H1 (cell line): ENCODE results near the gene RIPOR2. TPM values are rescaled to one million over a fixed set of nuclear protein-coding genes. Genes with fewer than 3 reads are reported as not detected.

Experiments used
- CTCF ChIA-PET: fragments of 300-600 bp; sonication (Branson Sonifier 250); formaldehyde crosslinking; loops from one replicate; lab custom pipeline; 2021; ENCODE audit not compliant: partially characterized antibody; lab: Charles Lee
- POLR2A ChIA-PET: fragments of 300-600 bp; sonication (Branson Sonifier 250); formaldehyde crosslinking; loops from one replicate; lab custom pipeline; 2021; ENCODE audit warnings: inconsistent platforms; ENCODE audit not compliant: partially characterized antibody; lab: Charles Lee
- DNase-seq, 2 experiments: peaks; one replicate each; pipeline versions ENCODE4 v3.0.0 to v3.0.0-alpha.2; 2010 to 2022; ENCODE audit warnings: low spot score in 2 of 2, low read depth in 1 of 2, mixed read lengths in 1 of 2
- FAIRE-seq: peaks from 2 replicates; lab custom pipeline; 2011; peaks lifted over from hg19 to GRCh38; lab: Jason Lieb, UNC
- H2AFZ ChIP-seq: 2 replicates; pipeline ENCODE4 v1.8.1; 2012; ENCODE audit warnings: low read length, inconsistent platforms
- H2AK5ac ChIP-seq: 2 replicates; pipeline ENCODE4 v1.6.1; 2013; ENCODE audit warnings: low read depth, low read length
- H2BK120ac ChIP-seq: replicated peaks from 2 replicates; pipeline ENCODE3; 2013; ENCODE audit warnings: low read depth, low read length, inconsistent platforms
- H2BK12ac ChIP-seq: 2 replicates; pipeline ENCODE4 v1.6.1; 2013; ENCODE audit warnings: low read depth, low read length
- H2BK15ac ChIP-seq: 2 replicates; pipeline ENCODE4 v1.6.1; 2013; ENCODE audit warnings: low read length
- H2BK20ac ChIP-seq: 2 replicates; pipeline ENCODE4 v1.6.1; 2013; ENCODE audit warnings: low read length
- H2BK5ac ChIP-seq: 2 replicates; pipeline ENCODE4 v1.6.1; 2013; ENCODE audit warnings: low read depth, low read length
- H3K14ac ChIP-seq: 2 replicates; pipeline ENCODE4 v1.6.1; 2013; ENCODE audit warnings: inconsistent platforms; ENCODE audit not compliant: insufficient read length
- H3K18ac ChIP-seq: 2 replicates; pipeline ENCODE4 v1.6.1; 2013; ENCODE audit warnings: low read length; ENCODE audit errors: extremely low read depth
- H3K23ac ChIP-seq: 2 replicates; pipeline ENCODE4 v1.6.1; 2013; ENCODE audit warnings: inconsistent platforms; ENCODE audit not compliant: insufficient read length
- H3K23me2 ChIP-seq: 2 replicates; pipeline ENCODE4 v1.6.1; 2013; ENCODE audit warnings: low read depth, low read length
- H3K27ac ChIP-seq: 2 replicates; pipeline ENCODE4 v1.6.1; 2011; ENCODE audit warnings: low read depth, low read length, inconsistent platforms
- H3K27me3 ChIP-seq, 4 experiments: replicated peaks in 1 of 4; 1 replicate in 1 of 4; 2 replicates in 3 of 4; pipeline versions ENCODE4 v1.6.1 to v1.8.1; 2011 to 2013; ENCODE audit warnings: low read length in 3 of 4, mild to moderate bottlenecking in 3 of 4, inconsistent platforms in 2 of 4, mixed read lengths in 2 of 4, moderate library complexity in 1 of 4; ENCODE audit not compliant: control insufficient read depth in 3 of 4, insufficient read depth in 3 of 4; ENCODE audit errors: extremely low read depth in 1 of 4
- H3K36me3 ChIP-seq, 4 experiments: 2 replicates each; pipeline versions ENCODE4 v1.6.1 to v1.8.1; 2011 to 2013; ENCODE audit warnings: mild to moderate bottlenecking in 4 of 4, low read length in 3 of 4, moderate library complexity in 2 of 4, control low read depth in 1 of 4, inconsistent platforms in 1 of 4; ENCODE audit not compliant: insufficient read depth in 4 of 4, control insufficient read depth in 2 of 4
- H3K4ac ChIP-seq: replicated peaks from 2 replicates; pipeline ENCODE3; 2013; ENCODE audit warnings: low read length, low read depth, mixed read lengths, inconsistent platforms; ENCODE audit not compliant: insufficient read length
- H3K4me1 ChIP-seq, 4 experiments: replicated peaks in 1 of 4; 1 replicate in 1 of 4; 2 replicates in 3 of 4; pipeline versions ENCODE4 v1.6.1 to v1.8.1; 2011 to 2013; ENCODE audit warnings: low read length in 3 of 4, inconsistent platforms in 2 of 4, mixed read lengths in 1 of 4; ENCODE audit not compliant: insufficient read depth in 4 of 4, control insufficient read depth in 3 of 4
- H3K4me2 ChIP-seq, 2 experiments: 2 replicates each; pipeline versions ENCODE4 v1.6.1 to v1.8.1; 2011 to 2013; ENCODE audit warnings: low read depth in 2 of 2, low read length in 2 of 2, control low read depth in 1 of 2, inconsistent platforms in 1 of 2, mild to moderate bottlenecking in 1 of 2; ENCODE audit not compliant: insufficient read depth in 1 of 2
- H3K4me3 ChIP-seq, 4 experiments: fragments of 200-600, 300-600 bp in 1 of 4; sonication (generic), shearing (Covaris generic), sonication (Bioruptor Twin) in 1 of 4; 2 replicates each; pipeline versions ENCODE4 v1.5.1 to v1.8.1; 2011 to 2016; ENCODE audit warnings: low read length in 4 of 4, low read depth in 3 of 4, control low read depth in 2 of 4, inconsistent platforms in 2 of 4, mild to moderate bottlenecking in 2 of 4, mixed read lengths in 1 of 4, moderate library complexity in 1 of 4; ENCODE audit not compliant: insufficient read depth in 2 of 4; ENCODE audit errors: extremely low read depth in 1 of 4
- H3K56ac ChIP-seq: replicated peaks from 2 replicates; pipeline ENCODE3; 2013; ENCODE audit warnings: low read depth, mild to moderate bottlenecking, mixed read lengths, low read length, inconsistent platforms; ENCODE audit not compliant: insufficient read length
- H3K79me1 ChIP-seq: 2 replicates; pipeline ENCODE4 v1.6.1; 2013; ENCODE audit warnings: low read depth, low read length, control low read depth
- H3K79me2 ChIP-seq, 2 experiments: 2 replicates each; pipeline versions ENCODE4 v1.6.1 to v1.8.1; 2012 to 2013; ENCODE audit warnings: low read length in 2 of 2, mild to moderate bottlenecking in 2 of 2, inconsistent platforms in 1 of 2; ENCODE audit not compliant: insufficient read depth in 2 of 2, control insufficient read depth in 1 of 2
- H3K9ac ChIP-seq, 4 experiments: replicated peaks in 1 of 4; 1 replicate in 1 of 4; 2 replicates in 3 of 4; pipeline versions ENCODE4 v1.6.1 to v1.8.1; 2011 to 2013; ENCODE audit warnings: low read depth in 3 of 4, low read length in 3 of 4, control low read depth in 2 of 4, mild to moderate bottlenecking in 2 of 4, moderate library complexity in 2 of 4, inconsistent platforms in 1 of 4; ENCODE audit errors: extremely low read depth in 1 of 4
- H3K9me3 ChIP-seq, 2 experiments: 2 replicates each; pipeline versions ENCODE4 v1.6.1 to v1.8.1; 2012 to 2013; ENCODE audit warnings: mild to moderate bottlenecking in 2 of 2, moderate library complexity in 2 of 2, control low read depth in 1 of 2, inconsistent platforms in 1 of 2, low read depth in 1 of 2, low read length in 1 of 2, mixed read lengths in 1 of 2; ENCODE audit not compliant: insufficient read depth in 2 of 2
- H4K20me1 ChIP-seq, 2 experiments: replicated peaks in 1 of 2; 2 replicates each; pipeline versions ENCODE3 to v1.8.1; 2011 to 2013; ENCODE audit warnings: inconsistent platforms in 2 of 2, low read length in 2 of 2, mild to moderate bottlenecking in 1 of 2; ENCODE audit not compliant: insufficient read depth in 2 of 2, control insufficient read depth in 1 of 2
- H4K5ac ChIP-seq: 2 replicates; pipeline ENCODE4 v1.6.1; 2013; ENCODE audit warnings: low read length, low read depth, mixed read lengths, inconsistent platforms; ENCODE audit not compliant: insufficient read length
- H4K8ac ChIP-seq: 2 replicates; pipeline ENCODE4 v1.8.0; 2013; ENCODE audit warnings: mild to moderate bottlenecking, moderate library complexity, low read length, inconsistent platforms; ENCODE audit not compliant: insufficient read depth; ENCODE audit errors: extremely low read depth
- H4K91ac ChIP-seq: replicated peaks from 2 replicates; pipeline ENCODE3; 2013; ENCODE audit warnings: low read length, mixed read lengths, inconsistent platforms; ENCODE audit not compliant: insufficient read length
- CEBPB ChIP-seq: IDR thresholded peaks from 2 replicates; pipeline ENCODE4 v1.6.1; 2012; ENCODE audit warnings: low read depth, low read length
- KDM5A ChIP-seq: fragments of 200-600 bp; IDR thresholded peaks from 2 replicates; pipeline ENCODE4 v1.7.1; 2012; ENCODE audit warnings: mild to moderate bottlenecking, low read length, inconsistent platforms, mixed read lengths
- SP1 ChIP-seq: IDR thresholded peaks from 2 replicates; pipeline ENCODE4 v1.6.1; 2011; ENCODE audit warnings: low read depth, low read length
- WGBS, 2 experiments: shearing (Covaris generic) in 1 of 2; methylation state at CpG; one replicate each; pipeline versions ENCODE4 v1.1.6 to v1.1.7; 2013 to 2015; ENCODE audit warnings: low lambda C conversion rate in 2 of 2, mixed read lengths in 2 of 2, inconsistent platforms in 1 of 2, low coverage in 1 of 2, missing lambda C conversion rate in 1 of 2; ENCODE audit not compliant: insufficient replicate concordance in 2 of 2, insufficient coverage in 1 of 2, insufficient read length in 1 of 2; ENCODE audit errors: extremely low coverage in 1 of 2, missing lambda C conversion rate in 1 of 2; 5-methylcytosine and 5-hydroxymethylcytosine counted together
- polyA plus RNA-seq, 7 experiments: library from polyadenylated mRNA; depleted of rRNA in 3 of 7; stranded (reverse) in 5 of 7; unstranded in 2 of 7; fragments of >200 nt in 5 of 7; fragments of 200-250 nt in 2 of 7; gene quantifications; 1 replicate in 5 of 7; 2 replicates in 1 of 7; 4 replicates in 1 of 7; pipeline versions ENCODE4 v1.2.1 to v1.2.3, GENCODE V29; 2011 to 2013; ENCODE audit warnings: missing spikeins in 2 of 7, mixed read lengths in 2 of 7
- total RNA-seq: library from RNA; stranded (reverse); fragmentation: NEBNext Ultra II Directional; extraction: Animal tissue kit (Norgen Biotek cat#: 25700); gene quantifications from 2 replicates; pipeline ENCODE4 v1.2.1, GENCODE V29; 2021
- TF ChIP-seq, protein P1 (sequence below): IDR thresholded peaks from 2 replicates; pipeline ENCODE4 v1.6.1; 2011; ENCODE audit warnings: low read length, improper control_type of control experiment
- TF ChIP-seq, protein P2 (sequence below): IDR thresholded peaks from 2 replicates; pipeline ENCODE4 v1.6.1; 2011; ENCODE audit warnings: low read depth, mild to moderate bottlenecking, low read length; ENCODE audit not compliant: insufficient read depth

The RIPOR2 gene
- total and polyA plus RNA-seq, 2 of the 8 experiments (the other 6 are each of a cell fraction or from before 2014, with no cell fraction given) = 16.7 to 45.6 TPM

DNA sequence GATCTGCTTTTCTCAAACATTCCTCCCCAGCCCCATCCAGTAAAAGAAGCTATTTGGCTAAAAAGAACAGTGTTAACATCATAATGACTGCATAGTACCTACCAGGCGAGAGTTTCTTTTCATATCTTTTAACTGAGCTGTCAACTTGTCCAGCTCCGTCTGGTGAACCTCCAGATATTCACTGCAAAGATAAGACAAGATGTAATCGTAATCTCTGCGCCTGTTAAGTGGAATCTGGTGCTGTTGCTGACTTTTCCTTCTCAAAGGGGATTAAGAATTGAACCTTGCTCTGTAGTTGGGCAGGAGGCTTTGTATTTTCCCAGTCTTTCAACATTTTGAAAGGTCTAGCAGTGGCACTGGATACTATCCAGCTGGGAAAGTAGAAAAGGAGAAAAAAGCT, 63.0 kb downstream of the RIPOR2 start:
- H3K56ac ChIP-seq = no peak overlapping the region
- no peak overlapping the region for H2BK15ac ChIP-seq
- H3K27me3 ChIP-seq = no peaks in the 10 kb centered on the region
- H2BK12ac ChIP-seq = no peak overlapping the region
- no peak overlapping the region for H3K4me3 ChIP-seq
- no peak overlapping the region for H4K91ac ChIP-seq
- no peaks in the 10 kb centered on the region for H3K79me2 ChIP-seq
- no peak for DNase-seq
- FAIRE-seq = no peak
- no peak overlapping the region for H4K5ac ChIP-seq
- H2AFZ ChIP-seq = no peak overlapping the region
- peaks cover 0 to 27% (median 13%) of the 10 kb centered on the region in 4 experiments; a peak in 6 of 7 replicates for H3K4me1 ChIP-seq
- H2AK5ac ChIP-seq = no peak overlapping the region
- WGBS, 2 experiments = 80% methylated on average over 4 of the region's 4 CpGs; no CpG with 5 or more reads in 1 of the 2 experiments
- H3K23ac ChIP-seq = no peak overlapping the region
- no peak overlapping the region for H3K27ac ChIP-seq
- no peak overlapping the region for H2BK20ac ChIP-seq
- no peaks in the 10 kb centered on the region for H3K9me3 ChIP-seq
- H3K23me2 ChIP-seq = peaks cover 2% of the 10 kb centered on the region; the same call in 1 of the 2 replicates
- H4K8ac ChIP-seq = no peak overlapping the region
- POLR2A ChIA-PET = interaction anchor here (1.0 kb wide), 1 partner anchor 9 kb away, joined by 3 read pairs; no protein-coding TSS in a partner anchor
- TF ChIP-seq, protein P1, sequence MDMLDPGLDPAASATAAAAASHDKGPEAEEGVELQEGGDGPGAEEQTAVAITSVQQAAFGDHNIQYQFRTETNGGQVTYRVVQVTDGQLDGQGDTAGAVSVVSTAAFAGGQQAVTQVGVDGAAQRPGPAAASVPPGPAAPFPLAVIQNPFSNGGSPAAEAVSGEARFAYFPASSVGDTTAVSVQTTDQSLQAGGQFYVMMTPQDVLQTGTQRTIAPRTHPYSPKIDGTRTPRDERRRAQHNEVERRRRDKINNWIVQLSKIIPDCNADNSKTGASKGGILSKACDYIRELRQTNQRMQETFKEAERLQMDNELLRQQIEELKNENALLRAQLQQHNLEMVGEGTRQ = no peak
- TF ChIP-seq, protein P2, sequence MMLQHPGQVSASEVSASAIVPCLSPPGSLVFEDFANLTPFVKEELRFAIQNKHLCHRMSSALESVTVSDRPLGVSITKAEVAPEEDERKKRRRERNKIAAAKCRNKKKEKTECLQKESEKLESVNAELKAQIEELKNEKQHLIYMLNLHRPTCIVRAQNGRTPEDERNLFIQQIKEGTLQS = no peak
- no peak for TF ChIP-seq SP1
- TF ChIP-seq CEBPB = no peak
- no peak for TF ChIP-seq KDM5A
- H3K4ac ChIP-seq = no peak overlapping the region
- CTCF ChIA-PET = interaction anchor here (0.7 to 6.0 kb wide), 8 partner anchors 10 to 384 kb away, joined by 3 to 35 read pairs (median 5); partner anchors contain the start of genes GPLD1 and RIPOR2
- H3K36me3 ChIP-seq = peaks cover 2 to 28% (median 10%) of the 10 kb centered on the region in 4 experiments; a peak in 5 of 8 replicates
- no peaks in the 10 kb centered on the region for H4K20me1 ChIP-seq
- no peak overlapping the region for H3K14ac ChIP-seq
- H2BK120ac ChIP-seq = no peak overlapping the region
- H3K9ac ChIP-seq = no peak overlapping the region
- no peak overlapping the region for H3K4me2 ChIP-seq
- H2BK5ac ChIP-seq = no peak overlapping the region
- no peak overlapping the region for H3K18ac ChIP-seq
- no peaks in the 10 kb centered on the region for H3K79me1 ChIP-seq
